PFSK-1 (cell line): ENCODE measurements around the gene PIAS4.

ENCODE experiments used
- FOXP2 ChIP-seq: optimal IDR thresholded peaks from 2 replicates; pipeline ENCODE3; 2011; ENCODE audit warnings: borderline replicate concordance, control low read depth, inconsistent platforms; ENCODE audit not compliant: insufficient read depth; ENCODE audit errors: extremely low read length, extremely low read depth
- POLR2AphosphoS5 ChIP-seq: IDR thresholded peaks from 2 replicates; pipeline ENCODE4 v1.6.1; 2012; ENCODE audit warnings: low read depth, mild to moderate bottlenecking, control low read depth, low read length, moderate library complexity
- REST ChIP-seq, 2 experiments: IDR thresholded peaks; 2 replicates each; pipeline versions ENCODE4 v1.6.1 to v1.8.0; 2011 to 2012; ENCODE audit warnings: low read depth in 2 of 2, low read length in 2 of 2, control low read depth in 1 of 2, inconsistent platforms in 1 of 2, mild to moderate bottlenecking in 1 of 2, moderate library complexity in 1 of 2; ENCODE audit not compliant: insufficient read depth in 1 of 2
- SIN3A ChIP-seq: IDR thresholded peaks from 2 replicates; pipeline ENCODE4 v1.6.1; 2012; ENCODE audit warnings: mild to moderate bottlenecking, low read length, moderate library complexity, borderline replicate concordance; ENCODE audit not compliant: insufficient read depth
- TAF1 ChIP-seq: IDR thresholded peaks from 2 replicates; pipeline ENCODE4 v1.6.1; 2012; ENCODE audit warnings: low read length, control low read depth, borderline replicate concordance; ENCODE audit not compliant: insufficient read depth

GRCh38 chr19:3963458-3964255 lies 43.9 kb upstream of the PIAS4 start:
- TF ChIP-seq SIN3A (no peak), POLR2AphosphoS5 (no peak), FOXP2 (no peak), REST (IDR thresholded peaks at IDR 0.05; ENCODE audit: insufficient read depth in 1 of 2, low read depth in 2 of 2, low read length in 2 of 2) (no peak), TAF1 (no peak)
